ENCODE measurements around the gene C16orf90.
"Not testable (repeated sequence)": the region's sequence is repeated elsewhere in the genome, so short reads cannot be mapped to it uniquely, and the experiment has no call there.

The C16orf90 gene

DNA sequence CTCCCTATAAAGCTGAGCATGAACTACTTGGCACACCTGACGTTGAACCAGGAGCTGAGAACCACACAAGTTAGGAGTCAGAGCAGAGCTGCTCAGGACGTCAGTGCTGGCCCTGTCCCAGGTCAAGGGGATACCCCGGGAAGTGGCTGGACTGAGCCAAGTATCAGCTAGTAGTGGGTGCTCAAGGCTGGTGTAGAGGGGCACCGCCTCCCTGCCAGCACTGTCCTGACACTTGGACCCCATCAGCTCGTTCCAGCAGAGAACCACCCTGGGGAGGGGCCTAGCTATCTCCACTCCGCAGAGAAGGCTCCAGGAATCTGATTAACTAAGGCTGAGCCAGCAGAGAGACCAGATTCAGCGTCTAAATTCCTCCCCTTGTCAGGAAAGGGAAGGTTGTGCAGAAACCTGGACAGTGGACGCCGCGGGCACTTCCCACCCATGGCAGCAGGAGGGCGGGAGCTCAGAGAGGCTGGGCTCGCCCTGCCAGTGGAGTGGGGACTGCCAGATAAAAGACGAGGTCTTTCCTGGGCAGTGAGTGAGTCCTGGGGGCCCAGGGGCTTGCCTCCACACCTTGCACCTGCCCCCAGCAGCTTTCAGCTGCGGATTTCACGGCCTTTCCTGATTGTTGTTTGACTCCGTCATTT is 21.0 kb downstream of the C16orf90 start:
- no peak for DNase-seq (ENCODE audit: low read depth, low spot score)
- no peak overlapping the region for H3K9ac ChIP-seq (ENCODE audit: insufficient read length, low read depth)
- peaks cover 19% of the 10 kb centered on the region for H3K4me1 ChIP-seq (ENCODE audit: insufficient read depth, insufficient read length)
- H3K9me3 ChIP-seq (ENCODE audit: insufficient read depth, low read length): no peaks in the 10 kb centered on the region
- no peak overlapping the region for H3K4me3 ChIP-seq (ENCODE audit: insufficient read length, low read depth)
- TF ChIP-seq SUZ12 (IDR thresholded peaks at IDR 0.05; ENCODE audit: extremely low read depth, insufficient read depth, insufficient read length) (no peak), ZNF274 (IDR thresholded peaks at IDR 0.05; ENCODE audit: low read depth, low read length) (no peak), YY1 (IDR thresholded peaks at IDR 0.05; ENCODE audit: insufficient read depth, insufficient read length) (no peak)
- H3K36me3 ChIP-seq (ENCODE audit: insufficient read depth, insufficient read length, low read length): peaks cover 50% of the 10 kb centered on the region
- H3K27me3 ChIP-seq (ENCODE audit: insufficient read depth, insufficient read length): no peaks in the 10 kb centered on the region

DNA sequence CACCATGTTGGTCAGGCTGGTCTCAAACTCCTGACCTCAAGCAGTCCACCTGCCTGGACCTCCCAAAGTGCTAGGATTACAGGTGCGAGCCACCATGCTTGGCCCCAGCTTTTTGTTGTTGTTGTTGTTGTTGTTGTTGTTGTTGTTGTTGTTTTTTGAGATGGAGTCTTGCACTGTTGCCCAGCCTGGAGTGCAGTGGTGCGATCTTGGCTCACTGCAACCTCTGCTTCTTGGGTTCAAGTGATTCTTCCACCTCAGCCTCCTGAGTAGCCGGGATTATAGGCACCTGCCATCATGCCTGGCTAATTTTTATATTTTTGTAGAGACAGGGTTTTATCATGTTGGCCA is 21.7 kb downstream of the C16orf90 start:
- Histone ChIP-seq H3K4me1 (ENCODE audit: insufficient read depth, insufficient read length) (peaks cover 19% of the 10 kb centered on the region), H3K36me3 (ENCODE audit: insufficient read depth, insufficient read length, low read length) (peaks cover 49% of the 10 kb centered on the region)
- DNase-seq (ENCODE audit: low read depth, low spot score); H3K4me3 ChIP-seq (ENCODE audit: insufficient read length, low read depth); H3K9me3 ChIP-seq (ENCODE audit: insufficient read depth, low read length); H3K27me3 ChIP-seq (ENCODE audit: insufficient read depth, insufficient read length); H3K9ac ChIP-seq (ENCODE audit: insufficient read length, low read depth): not testable (repeated sequence)

DNA sequence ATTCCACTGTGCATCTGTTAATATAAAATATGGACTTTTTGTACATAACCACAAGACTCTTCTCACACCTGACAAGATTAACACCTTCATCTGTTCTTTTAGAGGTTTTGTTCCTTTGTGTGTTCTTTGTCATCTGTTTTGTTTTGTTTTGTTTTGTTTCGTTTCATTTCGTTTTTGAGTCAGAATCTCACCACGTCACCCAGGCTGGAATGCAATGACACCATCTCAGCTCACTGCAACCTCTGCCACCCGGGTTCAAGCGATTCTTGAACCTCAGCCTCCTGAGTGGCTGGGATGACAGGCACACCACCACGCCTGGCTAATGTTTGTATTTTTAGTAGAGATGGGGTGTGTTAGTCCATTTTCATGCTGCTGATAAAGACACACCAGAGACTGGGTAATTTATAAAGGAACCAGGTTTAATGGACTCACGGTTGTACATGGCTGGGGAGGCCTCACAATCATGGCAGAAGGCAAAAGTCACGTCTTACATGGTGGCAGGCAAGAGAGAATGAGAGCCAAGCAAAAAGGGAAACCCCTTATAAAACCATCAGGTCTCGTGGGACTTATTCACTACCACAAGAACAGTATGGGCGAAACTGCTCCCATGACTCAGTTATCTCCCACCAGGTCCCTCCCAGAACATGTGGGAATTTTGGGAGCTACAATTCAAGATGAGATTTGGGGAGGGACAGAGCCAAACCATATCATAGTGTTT is 22.3 kb downstream of the C16orf90 start:
- no peak for DNase-seq (ENCODE audit: low read depth, low spot score)
- H3K9me3 ChIP-seq (ENCODE audit: insufficient read depth, low read length): no peaks in the 10 kb centered on the region
- H3K27me3 ChIP-seq (ENCODE audit: insufficient read depth, insufficient read length): no peaks in the 10 kb centered on the region
- H3K4me3 ChIP-seq (ENCODE audit: insufficient read length, low read depth): no peak overlapping the region
- no peak overlapping the region for H3K9ac ChIP-seq (ENCODE audit: insufficient read length, low read depth)
- peaks cover 44% of the 10 kb centered on the region for H3K36me3 ChIP-seq (ENCODE audit: insufficient read depth, insufficient read length, low read length)
- peaks cover 16% of the 10 kb centered on the region for H3K4me1 ChIP-seq (ENCODE audit: insufficient read depth, insufficient read length)
- no peak for TF ChIP-seq YY1 (IDR thresholded peaks at IDR 0.05; ENCODE audit: insufficient read depth, insufficient read length)
- TF ChIP-seq SUZ12 (IDR thresholded peaks at IDR 0.05; ENCODE audit: extremely low read depth, insufficient read depth, insufficient read length): no peak
- TF ChIP-seq ZNF274 (IDR thresholded peaks at IDR 0.05; ENCODE audit: low read depth, low read length): no peak

DNA sequence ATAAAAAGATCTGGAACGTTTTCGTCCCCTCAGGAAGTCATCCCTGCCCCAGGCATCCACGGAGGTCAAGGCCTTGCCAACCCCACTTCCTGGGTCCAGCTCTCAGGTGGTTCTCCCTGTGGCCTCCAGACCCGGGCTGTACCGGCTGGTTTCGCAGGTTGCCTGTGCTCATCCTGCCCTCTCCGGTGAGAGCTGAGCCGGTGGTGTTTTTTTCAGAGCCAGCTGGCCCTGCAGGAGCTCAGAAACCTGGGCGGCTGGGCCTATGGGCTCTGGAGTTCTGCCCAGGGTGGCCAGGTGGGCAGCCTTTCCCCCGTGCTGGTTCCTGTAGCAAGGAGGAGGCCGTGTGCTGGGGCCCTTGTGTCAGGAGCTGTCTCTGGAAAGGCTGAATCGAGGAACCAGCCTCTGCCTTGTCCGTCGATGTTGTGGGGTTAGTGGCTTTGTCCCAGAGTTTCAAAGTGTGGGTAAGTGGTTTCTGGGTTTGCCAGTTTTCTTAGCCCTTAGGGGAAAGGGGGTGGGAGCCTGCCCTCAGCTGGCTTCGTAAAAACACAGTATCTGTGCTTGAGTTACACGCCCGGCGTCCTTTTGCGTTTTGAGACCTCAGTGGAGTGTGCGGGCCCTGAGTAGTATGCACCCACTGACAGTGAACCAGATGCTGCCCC is 23.6 kb downstream of the C16orf90 start:
- DNase-seq (ENCODE audit: low read depth, low spot score): no peak
- peaks cover 54% of the 10 kb centered on the region for H3K36me3 ChIP-seq (ENCODE audit: insufficient read depth, insufficient read length, low read length)
- H3K9ac ChIP-seq (ENCODE audit: insufficient read length, low read depth): no peak overlapping the region
- TF ChIP-seq SUZ12 (IDR thresholded peaks at IDR 0.05; ENCODE audit: extremely low read depth, insufficient read depth, insufficient read length): no peak
- TF ChIP-seq ZNF274 (IDR thresholded peaks at IDR 0.05; ENCODE audit: low read depth, low read length): no peak
- TF ChIP-seq YY1 (IDR thresholded peaks at IDR 0.05; ENCODE audit: insufficient read depth, insufficient read length): no peak
- H3K27me3 ChIP-seq (ENCODE audit: insufficient read depth, insufficient read length): no peaks in the 10 kb centered on the region
- H3K4me1 ChIP-seq (ENCODE audit: insufficient read depth, insufficient read length): peaks cover 20% of the 10 kb centered on the region
- H3K4me3 ChIP-seq (ENCODE audit: insufficient read length, low read depth): no peak overlapping the region
- no peaks in the 10 kb centered on the region for H3K9me3 ChIP-seq (ENCODE audit: insufficient read depth, low read length)

DNA sequence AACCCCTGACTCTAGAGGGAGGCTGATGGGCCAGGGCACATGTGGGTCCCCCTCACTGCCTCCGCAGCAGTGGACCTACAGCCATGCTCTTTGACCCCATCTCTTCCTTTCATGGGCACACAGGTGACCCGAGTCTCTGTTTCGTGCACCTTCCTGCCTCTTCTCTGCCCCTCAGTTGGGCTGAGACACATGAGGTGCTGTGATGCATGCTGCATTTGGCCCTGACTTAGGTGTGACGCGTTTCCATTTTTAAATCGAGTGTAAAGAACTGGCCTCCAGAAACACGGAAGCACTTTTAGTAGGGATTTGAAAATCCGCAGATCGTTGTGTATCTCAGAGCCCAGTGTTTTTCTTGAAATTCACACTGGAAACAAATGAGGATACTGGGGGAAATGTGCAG is 24.6 kb downstream of the C16orf90 start:
- Histone ChIP-seq H3K9me3 (ENCODE audit: insufficient read depth, low read length) (no peaks in the 10 kb centered on the region), H3K36me3 (ENCODE audit: insufficient read depth, insufficient read length, low read length) (peaks cover 56% of the 10 kb centered on the region), H3K27me3 (ENCODE audit: insufficient read depth, insufficient read length) (no peaks in the 10 kb centered on the region), H3K9ac (ENCODE audit: insufficient read length, low read depth) (no peak overlapping the region), H3K4me3 (ENCODE audit: insufficient read length, low read depth) (no peak overlapping the region), H3K4me1 (ENCODE audit: insufficient read depth, insufficient read length) (peaks cover 17% of the 10 kb centered on the region)
- TF ChIP-seq ZNF274 (IDR thresholded peaks at IDR 0.05; ENCODE audit: low read depth, low read length) (no peak), YY1 (IDR thresholded peaks at IDR 0.05; ENCODE audit: insufficient read depth, insufficient read length) (no peak), SUZ12 (IDR thresholded peaks at IDR 0.05; ENCODE audit: extremely low read depth, insufficient read depth, insufficient read length) (no peak)
- no peak for DNase-seq (ENCODE audit: low read depth, low spot score)

DNA sequence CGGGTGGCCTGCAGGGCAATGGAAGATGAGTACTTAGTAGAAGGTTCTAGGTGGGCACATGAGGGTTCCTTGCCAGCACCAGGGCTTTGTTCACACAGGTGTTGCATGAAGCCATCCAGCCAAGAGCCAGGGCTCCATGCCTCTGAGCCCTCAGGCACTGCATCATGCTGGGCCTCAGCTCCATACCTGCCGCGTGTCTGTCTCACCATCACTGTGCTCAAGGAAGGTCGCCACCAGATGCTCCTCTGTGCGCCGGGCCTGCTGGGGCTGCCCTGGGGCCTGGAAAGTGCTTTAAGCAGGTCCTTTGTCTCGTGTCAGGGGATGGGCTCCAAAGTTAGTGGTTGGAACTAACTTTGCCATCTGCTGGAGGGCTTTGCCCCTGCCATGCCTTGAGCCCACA is 25.6 kb downstream of the C16orf90 start:
- Histone ChIP-seq H3K27me3 (ENCODE audit: insufficient read depth, insufficient read length) (no peaks in the 10 kb centered on the region), H3K9ac (ENCODE audit: insufficient read length, low read depth) (no peak overlapping the region), H3K4me1 (ENCODE audit: insufficient read depth, insufficient read length) (peaks cover 20% of the 10 kb centered on the region), H3K36me3 (ENCODE audit: insufficient read depth, insufficient read length, low read length) (peaks cover 61% of the 10 kb centered on the region), H3K4me3 (ENCODE audit: insufficient read length, low read depth) (no peak overlapping the region), H3K9me3 (ENCODE audit: insufficient read depth, low read length) (no peaks in the 10 kb centered on the region)
- TF ChIP-seq ZNF274 (IDR thresholded peaks at IDR 0.05; ENCODE audit: low read depth, low read length) (no peak), SUZ12 (IDR thresholded peaks at IDR 0.05; ENCODE audit: extremely low read depth, insufficient read depth, insufficient read length) (no peak), YY1 (IDR thresholded peaks at IDR 0.05; ENCODE audit: insufficient read depth, insufficient read length) (no peak)
- no peak for DNase-seq (ENCODE audit: low read depth, low spot score)

DNA sequence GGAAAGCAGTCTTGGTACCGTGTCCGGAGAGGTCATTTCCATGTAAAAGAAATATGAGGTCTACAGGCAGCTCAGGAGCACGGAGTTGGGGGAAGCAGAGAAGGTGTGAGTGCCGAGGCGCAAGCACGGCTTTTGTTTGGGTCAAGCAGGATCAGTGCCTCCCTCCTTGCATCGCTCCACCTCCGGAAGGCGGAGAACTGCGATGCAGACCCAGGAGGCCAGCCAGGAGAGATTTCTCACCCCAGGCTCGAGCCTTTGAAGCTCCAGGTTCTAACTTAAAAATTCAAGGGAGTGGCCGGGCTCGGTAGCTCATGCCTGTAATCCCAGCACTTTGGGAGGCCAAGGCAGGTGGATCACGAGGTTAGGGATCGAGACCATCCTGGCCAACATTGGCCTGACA is 26.8 kb downstream of the C16orf90 start:
- DNase-seq (ENCODE audit: low read depth, low spot score): no peak
- Histone ChIP-seq H3K4me1 (ENCODE audit: insufficient read depth, insufficient read length) (peaks cover 20% of the 10 kb centered on the region), H3K9ac (ENCODE audit: insufficient read length, low read depth) (no peak overlapping the region), H3K4me3 (ENCODE audit: insufficient read length, low read depth) (no peak overlapping the region), H3K9me3 (ENCODE audit: insufficient read depth, low read length) (no peaks in the 10 kb centered on the region), H3K36me3 (ENCODE audit: insufficient read depth, insufficient read length, low read length) (peaks cover 63% of the 10 kb centered on the region), H3K27me3 (ENCODE audit: insufficient read depth, insufficient read length) (no peaks in the 10 kb centered on the region)
- no peak for TF ChIP-seq ZNF274 (IDR thresholded peaks at IDR 0.05; ENCODE audit: low read depth, low read length)
- TF ChIP-seq SUZ12 (IDR thresholded peaks at IDR 0.05; ENCODE audit: extremely low read depth, insufficient read depth, insufficient read length): no peak
- TF ChIP-seq YY1 (IDR thresholded peaks at IDR 0.05; ENCODE audit: insufficient read depth, insufficient read length): no peak

Measured in NT2/D1 (cell line).